ENCODE results near the gene GNLY.

GRCh38 chr2:85744741-85745601 is 50.8 kb downstream of the GNLY start:
- TF ChIP-seq POLR2A (IDR thresholded peaks at IDR 0.05) = no peak
- TF ChIP-seq CTCF (IDR thresholded peaks at IDR 0.05 in 8 of 11, conservative IDR thresholded peaks at IDR 0.05 in 3 of 11) = no peak

Data from spleen (tissue), 7 donors.